Trophoblast cell (in vitro differentiated cells and primary cell): Measurements from ENCODE around the gene ACAD9.

ENCODE experiments used
- DNase-seq, 2 donors: peaks; one replicate each; pipeline ENCODE4 v3.0.0-alpha.2; 2016
- H2AFZ ChIP-seq: 2 replicates; pipeline ENCODE4 v1.6.1; 2013; ENCODE audit warnings: low read length, moderate library complexity, mild to moderate bottlenecking; ENCODE audit not compliant: insufficient read depth, poor library complexity
- H2AK5ac ChIP-seq: 2 replicates; pipeline ENCODE4 v1.6.1; 2013; ENCODE audit warnings: mild to moderate bottlenecking, low read length
- H2BK120ac ChIP-seq: 2 replicates; pipeline ENCODE4 v1.6.1; 2013; ENCODE audit warnings: low read length, mild to moderate bottlenecking, moderate library complexity; ENCODE audit not compliant: insufficient read depth, poor library complexity
- H2BK12ac ChIP-seq: 2 replicates; pipeline ENCODE4 v1.6.1; 2013; ENCODE audit warnings: mild to moderate bottlenecking, low read length, moderate library complexity
- H2BK5ac ChIP-seq: 2 replicates; pipeline ENCODE4 v1.6.1; 2013; ENCODE audit warnings: low read length, low read depth, moderate library complexity, mild to moderate bottlenecking; ENCODE audit not compliant: poor library complexity
- H3K14ac ChIP-seq: 2 replicates; pipeline ENCODE4 v1.6.1; 2013; ENCODE audit warnings: mild to moderate bottlenecking, low read length
- H3K18ac ChIP-seq: 2 replicates; pipeline ENCODE4 v1.6.1; 2013; ENCODE audit warnings: mild to moderate bottlenecking, low read length
- H3K23ac ChIP-seq: 2 replicates; pipeline ENCODE4 v1.6.1; 2013; ENCODE audit warnings: low read length
- H3K27ac ChIP-seq: 2 replicates; pipeline ENCODE4 v1.5.1; 2013; ENCODE audit warnings: low read depth, mild to moderate bottlenecking, inconsistent platforms, low read length, moderate library complexity
- H3K27me3 ChIP-seq: 2 replicates; pipeline ENCODE4 v1.6.1; 2013; ENCODE audit warnings: inconsistent platforms, mild to moderate bottlenecking, low read length, moderate library complexity; ENCODE audit not compliant: insufficient read depth
- H3K36me3 ChIP-seq, 2 experiments: 1 replicate in 1 of 2; 2 replicates in 1 of 2; pipeline ENCODE4 v1.6.1; 2013; ENCODE audit warnings: low read length in 2 of 2, mild to moderate bottlenecking in 2 of 2, moderate library complexity in 1 of 2; ENCODE audit not compliant: insufficient read depth in 2 of 2, control insufficient read depth in 1 of 2
- H3K4ac ChIP-seq: 2 replicates; pipeline ENCODE4 v1.6.1; 2013; ENCODE audit warnings: low read depth, mild to moderate bottlenecking, low read length, moderate library complexity
- H3K4me1 ChIP-seq, 2 experiments: 1 replicate in 1 of 2; 2 replicates in 1 of 2; pipeline ENCODE4 v1.6.1; 2013; ENCODE audit warnings: low read length in 2 of 2, mild to moderate bottlenecking in 2 of 2, moderate library complexity in 1 of 2; ENCODE audit not compliant: insufficient read depth in 2 of 2, control insufficient read depth in 1 of 2
- H3K4me2 ChIP-seq: 2 replicates; pipeline ENCODE4 v1.6.1; 2013; ENCODE audit warnings: inconsistent platforms, mild to moderate bottlenecking, low read length, moderate library complexity
- H3K4me3 ChIP-seq: 2 replicates; pipeline ENCODE4 v1.5.1; 2013; ENCODE audit warnings: mild to moderate bottlenecking, low read depth, low read length, inconsistent platforms
- H3K79me1 ChIP-seq: one replicate; pipeline ENCODE4 v1.6.1; 2013; ENCODE audit warnings: low read length
- H3K79me2 ChIP-seq: 2 replicates; pipeline ENCODE4 v1.6.1; 2013; ENCODE audit warnings: low read length, mild to moderate bottlenecking; ENCODE audit not compliant: control insufficient read depth, insufficient read depth, poor library complexity
- H3K9ac ChIP-seq: 2 replicates; pipeline ENCODE4 v1.6.1; 2013; ENCODE audit warnings: mild to moderate bottlenecking, low read length
- H3K9me3 ChIP-seq: 2 replicates; pipeline ENCODE4 v1.6.1; 2013; ENCODE audit warnings: low read depth, mild to moderate bottlenecking, control low read depth, inconsistent platforms, low read length; ENCODE audit not compliant: insufficient read depth
- H4K12ac ChIP-seq: 2 replicates; pipeline ENCODE4 v1.6.1; 2013; ENCODE audit warnings: low read depth, mild to moderate bottlenecking, low read length, moderate library complexity
- H4K8ac ChIP-seq: 2 replicates; pipeline ENCODE4 v1.6.1; 2013; ENCODE audit warnings: low read depth, mild to moderate bottlenecking, low read length, moderate library complexity
- H4K91ac ChIP-seq: one replicate; pipeline ENCODE4 v1.6.1; 2013; ENCODE audit warnings: low read depth, mild to moderate bottlenecking, low read length, moderate library complexity
- WGBS: extraction: QIAGEN DNeasy Blood & Tissue Kit; methylation state at CpG from one replicate; pipeline ENCODE4 v1.1.7; 2013; ENCODE audit warnings: missing lambda C conversion rate; ENCODE audit not compliant: insufficient read length, insufficient coverage; ENCODE audit errors: extremely low coverage; 5-methylcytosine and 5-hydroxymethylcytosine counted together

ACAD9 gene

GRCh38 chr3:128914966-128915645 is 35.7 kb downstream of the ACAD9 start:
- Histone ChIP-seq H2AFZ (no peak overlapping the region), H3K4me2 (no peak overlapping the region), H3K4ac (no peak overlapping the region), H2BK5ac (no peak overlapping the region), H2BK12ac (no peak overlapping the region), H3K23ac (no peak overlapping the region), H3K9ac (peak overlapping the region; percentile 43), H3K27me3 (no peaks in the 10 kb centered on the region), H3K79me2 (no peaks in the 10 kb centered on the region), H3K9me3 (peaks cover 4% of the 10 kb centered on the region), H4K12ac (no peak overlapping the region), H3K14ac (no peak overlapping the region), H3K4me1 (no peaks in the 10 kb centered on the region), H4K8ac (no peak overlapping the region), H3K79me1 (no peaks in the 10 kb centered on the region), H2AK5ac (no peak overlapping the region), H3K18ac (no peak overlapping the region), H3K27ac (no peak overlapping the region), H4K91ac (no peak overlapping the region), H3K36me3 (peaks cover 44 to 62% of the 10 kb centered on the region in 2 experiments), H2BK120ac (no peak overlapping the region), H3K4me3 (no peak overlapping the region)
- no peak for DNase-seq
- no CpG with 5 or more reads among the region's 10 CpGs for WGBS

- no peak overlapping the region for H3K27ac ChIP-seq
- H3K79me1 ChIP-seq: no peaks in the 10 kb centered on the region
- no peak overlapping the region for H3K14ac ChIP-seq
- H2AK5ac ChIP-seq: no peak overlapping the region
- H2BK5ac ChIP-seq: no peak overlapping the region
- no CpG with 5 or more reads among the region's 2 CpGs for WGBS
- no peak overlapping the region for H3K9ac ChIP-seq
- H2BK12ac ChIP-seq: no peak overlapping the region
- H3K36me3 ChIP-seq: peaks cover 26 to 42% of the 10 kb centered on the region in 2 experiments
- no peak overlapping the region for H4K8ac ChIP-seq
- no peaks in the 10 kb centered on the region for H3K27me3 ChIP-seq
- H3K4ac ChIP-seq: no peak overlapping the region
- H4K91ac ChIP-seq: no peak overlapping the region
- no peak overlapping the region for H4K12ac ChIP-seq
- H3K18ac ChIP-seq: no peak overlapping the region
- H3K9me3 ChIP-seq: peaks cover 12% of the 10 kb centered on the region
- no peak overlapping the region for H2BK120ac ChIP-seq
- no peaks in the 10 kb centered on the region for H3K79me2 ChIP-seq
- no peaks in the 10 kb centered on the region for H3K4me1 ChIP-seq
- H3K23ac ChIP-seq: no peak overlapping the region
- no peak overlapping the region for H2AFZ ChIP-seq
- H3K4me2 ChIP-seq: no peak overlapping the region
- no peak for DNase-seq
- H3K4me3 ChIP-seq: no peak overlapping the region
Observed at GRCh38 chr3:128917291-128917690, 37.9 kb downstream of the ACAD9 start.

- Histone ChIP-seq H3K79me2 (no peaks in the 10 kb centered on the region), H4K91ac (no peak overlapping the region), H3K27me3 (no peaks in the 10 kb centered on the region), H3K4ac (no peak overlapping the region), H3K27ac (no peak overlapping the region), H4K12ac (no peak overlapping the region), H3K4me1 (no peaks in the 10 kb centered on the region), H3K9ac (no peak overlapping the region), H2AK5ac (no peak overlapping the region), H3K79me1 (no peaks in the 10 kb centered on the region), H3K4me3 (no peak overlapping the region), H3K18ac (no peak overlapping the region), H4K8ac (no peak overlapping the region), H3K4me2 (no peak overlapping the region), H2BK120ac (no peak overlapping the region), H2AFZ (no peak overlapping the region), H2BK12ac (no peak overlapping the region), H3K36me3 (peaks cover 6 to 15% of the 10 kb centered on the region in 2 experiments), H3K14ac (no peak overlapping the region), H2BK5ac (no peak overlapping the region), H3K9me3 (peaks cover 18% of the 10 kb centered on the region), H3K23ac (no peak overlapping the region)
- no peak for DNase-seq
- WGBS: no CpG with 5 or more reads among the region's 1 CpG
Observed at GRCh38 chr3:128919988-128920387, 40.6 kb downstream of the ACAD9 start.

- Histone ChIP-seq H3K79me1 (no peaks in the 10 kb centered on the region), H2BK120ac (no peak overlapping the region), H4K8ac (no peak overlapping the region), H3K9me3 (peaks cover 20% of the 10 kb centered on the region), H3K27ac (no peak overlapping the region), H3K4ac (no peak overlapping the region), H4K91ac (no peak overlapping the region), H3K18ac (no peak overlapping the region), H3K9ac (no peak overlapping the region), H3K27me3 (no peaks in the 10 kb centered on the region), H2AK5ac (no peak overlapping the region), H2BK5ac (no peak overlapping the region), H3K14ac (no peak overlapping the region), H3K79me2 (no peaks in the 10 kb centered on the region), H3K4me3 (no peak overlapping the region), H2AFZ (no peak overlapping the region), H3K36me3 (peaks cover 0 to 3% of the 10 kb centered on the region in 2 experiments), H3K4me1 (no peaks in the 10 kb centered on the region), H3K4me2 (no peak overlapping the region), H4K12ac (no peak overlapping the region), H3K23ac (no peak overlapping the region), H2BK12ac (no peak overlapping the region)
- no peak for DNase-seq
- WGBS: no CpG with 5 or more reads among the region's 10 CpGs
Observed at GRCh38 chr3:128922804-128923459, 43.5 kb downstream of the ACAD9 start.
